Peyer's patch (tissue), 4 donors: ENCODE data around the gene PYGB. TPM values are rescaled to one million over a fixed set of nuclear protein-coding genes. Genes with fewer than 3 reads are reported as not detected.

Experiments
- DNase-seq, 3 donors: peaks; one replicate each; pipeline ENCODE4 v3.0.0-alpha.2; 2017 to 2019
- H3K27ac ChIP-seq, 4 donors: fragments of 200-600 bp; sonication (generic); one replicate each; pipeline ENCODE4 v1.5.1; 2016 to 2019
- H3K27me3 ChIP-seq, 2 donors: fragments of 200-600 bp; sonication (generic); one replicate each; pipeline ENCODE4 v1.5.1; 2019
- H3K36me3 ChIP-seq, 3 donors: fragments of 200-600 bp; sonication (generic); one replicate each; pipeline ENCODE4 v1.5.1; 2016 to 2019
- H3K4me1 ChIP-seq, 4 donors: fragments of 200-600 bp; sonication (generic); one replicate each; pipeline ENCODE4 v1.5.1; 2016 to 2019
- H3K4me3 ChIP-seq, 4 donors: fragments of 200-600 bp; sonication (generic); 1 replicate in 3 of 4; 2 replicates in 1 of 4; pipeline ENCODE4 v1.5.1; 2016 to 2019; ENCODE audit warnings: mild to moderate bottlenecking in 1 of 4
- H3K9me3 ChIP-seq, 4 donors: fragments of 200-600 bp; sonication (generic); one replicate each; pipeline ENCODE4 v1.5.1; 2016 to 2019; ENCODE audit warnings: mild to moderate bottlenecking in 1 of 4
- CTCF ChIP-seq, 6 experiments: fragments of 450-650 bp in 4 of 6; fragments of 200-600 bp in 2 of 6; sonication (generic) in 1 of 6; IDR thresholded peaks; one replicate each; pipeline ENCODE4 v1.5.1; 2017 to 2019; ENCODE audit warnings: antibody characterized with exemption in 6 of 6, mild to moderate bottlenecking in 3 of 6, moderate library complexity in 1 of 6
- POLR2A ChIP-seq, 2 donors: fragments of 450-650 bp; IDR thresholded peaks; one replicate each; pipeline ENCODE4 v1.5.1; 2017; ENCODE audit warnings: antibody characterized with exemption in 2 of 2, mild to moderate bottlenecking in 2 of 2, moderate library complexity in 2 of 2
- total RNA-seq, 4 donors: library from RNA; depleted of rRNA; stranded (reverse); fragments of >200 nt; gene quantifications; one replicate each; pipeline ENCODE4 v1.1.0, GENCODE V29; 2016

The PYGB gene
- total RNA-seq, 4 donors from 2014 or later, result 88.3 to 154 (median 124) TPM

GRCh38 chr20:25277051-25277801 lies 29.3 kb downstream of the PYGB start:
- no peak for TF ChIP-seq CTCF (IDR thresholded peaks at IDR 0.05)
- no peak for TF ChIP-seq POLR2A (IDR thresholded peaks at IDR 0.05)
- no peaks in the 10 kb centered on the region for H3K27me3 ChIP-seq
- H3K9me3 ChIP-seq, result no peaks in the 10 kb centered on the region
- peaks cover 0 to 92% (median 0%) of the 10 kb centered on the region in 3 donors for H3K36me3 ChIP-seq
- peak overlapping the region in 2 of 4 donors; percentile 64 to 77 for H3K27ac ChIP-seq
- no peak overlapping the region for H3K4me3 ChIP-seq
- peaks cover 0 to 16% (median 0%) of the 10 kb centered on the region in 4 donors for H3K4me1 ChIP-seq
- DNase-seq, result peak in 2 of 3 donors; percentile 42 to 45

GRCh38 chr20:25277941-25278521 lies 30.1 kb downstream of the PYGB start:
- H3K27ac ChIP-seq, result peak overlapping the region in 1 of 4 donors; percentile 77
- DNase-seq, result peak in 2 of 3 donors; percentile 64 to 77
- H3K36me3 ChIP-seq, result peaks cover 0 to 88% (median 0%) of the 10 kb centered on the region in 3 donors
- H3K27me3 ChIP-seq, result no peaks in the 10 kb centered on the region
- no peak overlapping the region for H3K4me3 ChIP-seq
- peaks cover 0 to 23% (median 0%) of the 10 kb centered on the region in 4 donors for H3K4me1 ChIP-seq
- TF ChIP-seq POLR2A (IDR thresholded peaks at IDR 0.05), result no peak
- TF ChIP-seq CTCF (IDR thresholded peaks at IDR 0.05), result peak in 1 of 6 experiments; percentile 5
- H3K9me3 ChIP-seq, result no peaks in the 10 kb centered on the region

GRCh38 chr20:25278636-25279361 lies 30.9 kb downstream of the PYGB start:
- no peaks in the 10 kb centered on the region for H3K9me3 ChIP-seq
- DNase-seq, result peak; percentile 14 to 43 (median 39)
- no peak for TF ChIP-seq POLR2A (IDR thresholded peaks at IDR 0.05)
- H3K27me3 ChIP-seq, result no peaks in the 10 kb centered on the region
- no peak overlapping the region for H3K27ac ChIP-seq
- H3K36me3 ChIP-seq, result peaks cover 0 to 88% (median 0%) of the 10 kb centered on the region in 3 donors
- H3K4me3 ChIP-seq, result no peak overlapping the region
- H3K4me1 ChIP-seq, result peaks cover 0 to 23% (median 0%) of the 10 kb centered on the region in 4 donors

DNA sequence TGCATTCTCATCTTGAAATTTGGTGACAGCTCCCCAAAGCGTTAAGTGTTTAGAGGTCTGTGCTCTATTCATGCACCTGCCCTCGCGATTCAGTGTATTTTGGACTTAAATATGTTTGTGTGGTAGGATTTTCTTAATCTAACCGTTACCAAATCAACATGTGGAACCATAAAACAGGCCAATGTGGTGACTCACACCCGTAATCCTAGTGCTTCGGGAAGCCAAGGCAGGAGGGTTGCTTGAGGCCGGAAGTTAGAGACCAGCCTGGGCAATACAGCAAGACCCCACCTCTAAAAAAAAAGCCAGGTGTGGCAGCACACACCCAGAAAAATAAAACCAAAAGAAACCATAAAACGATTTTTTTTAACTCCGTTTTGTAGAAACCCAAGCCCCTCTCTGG lies 31.5 kb downstream of the PYGB start:
- H3K27ac ChIP-seq, result peak overlapping the region in 1 of 4 donors; percentile 50
- peak in 1 of 3 donors; percentile 40 for DNase-seq
- H3K4me1 ChIP-seq, result peaks cover 0 to 23% (median 0%) of the 10 kb centered on the region in 4 donors
- TF ChIP-seq CTCF (IDR thresholded peaks at IDR 0.05), result no peak
- no peak for TF ChIP-seq POLR2A (IDR thresholded peaks at IDR 0.05)
- H3K9me3 ChIP-seq, result no peaks in the 10 kb centered on the region
- no peaks in the 10 kb centered on the region for H3K27me3 ChIP-seq
- no peak overlapping the region for H3K4me3 ChIP-seq
- peaks cover 0 to 88% (median 0%) of the 10 kb centered on the region in 3 donors for H3K36me3 ChIP-seq

DNA sequence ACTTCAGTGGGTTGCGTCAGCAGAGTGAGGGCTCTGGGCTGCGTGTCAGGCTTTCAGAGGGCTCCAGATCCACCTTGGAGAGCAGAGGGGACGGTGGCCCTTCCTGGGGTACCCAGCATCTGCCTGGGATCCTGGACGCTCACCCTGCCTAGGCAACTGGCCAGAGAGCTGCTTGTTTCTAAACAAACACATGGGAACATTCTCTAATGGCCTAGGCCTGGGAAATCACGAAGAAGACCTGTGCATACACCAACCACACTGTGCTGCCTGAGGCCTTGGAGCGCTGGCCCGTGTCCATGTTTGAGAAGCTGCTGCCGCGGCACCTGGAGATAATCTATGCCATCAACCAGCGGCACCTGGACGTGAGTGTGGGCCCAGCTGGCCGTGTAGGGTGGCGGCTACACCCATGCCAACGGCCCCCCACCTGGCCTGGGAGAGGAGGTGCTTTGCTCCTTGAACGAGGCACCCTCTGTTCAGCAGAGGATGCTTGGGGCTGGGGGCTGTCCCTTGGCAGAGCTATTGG lies 32.2 kb downstream of the PYGB start:
- no peak overlapping the region for H3K4me3 ChIP-seq
- TF ChIP-seq CTCF (IDR thresholded peaks at IDR 0.05) (no peak), POLR2A (IDR thresholded peaks at IDR 0.05) (no peak)
- H3K27ac ChIP-seq, result peak overlapping the region in 1 of 4 donors; percentile 50
- H3K9me3 ChIP-seq, result no peaks in the 10 kb centered on the region
- peaks cover 0 to 23% (median 0%) of the 10 kb centered on the region in 4 donors for H3K4me1 ChIP-seq
- peaks cover 0 to 87% (median 0%) of the 10 kb centered on the region in 3 donors for H3K36me3 ChIP-seq
- peak; percentile 48 to 73 (median 69) for DNase-seq
- no peaks in the 10 kb centered on the region for H3K27me3 ChIP-seq
